ENCODE measurements around the gene TBC1D21.
"Not testable (repeated sequence)": the region's sequence is repeated elsewhere in the genome, so short reads cannot be mapped to it uniquely, and the experiment has no call there.

The TBC1D21 gene

DNA sequence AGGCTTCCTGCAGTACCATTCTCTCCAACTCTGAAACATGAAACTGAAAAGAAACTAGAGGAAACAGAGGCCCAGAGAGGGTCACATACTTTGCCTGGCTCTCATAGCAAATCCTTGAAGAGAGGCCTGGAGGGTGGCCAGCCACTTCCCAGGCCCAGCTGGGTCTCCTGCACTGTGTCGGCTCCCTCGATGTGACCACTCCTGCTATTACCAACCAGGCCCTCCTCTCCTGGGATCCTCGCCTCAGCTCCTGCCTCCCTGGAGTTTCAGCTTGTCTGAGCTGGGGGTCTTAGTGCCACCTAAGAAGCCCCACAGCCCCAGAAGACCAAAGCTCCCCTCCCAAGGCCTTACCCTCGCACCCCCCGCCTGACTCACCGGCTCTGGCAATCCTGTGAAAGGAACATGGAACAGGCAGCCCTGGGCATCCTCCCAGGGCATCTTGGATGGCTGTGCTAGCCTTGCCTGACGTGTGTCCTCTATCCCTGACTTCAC, 57.5 kb downstream of the TBC1D21 start:
- no peak for DNase-seq (ENCODE audit: low read depth)

- no peak for DNase-seq (ENCODE audit: low read depth)
Measured at GRCh38 chr15:73931441-73931840, 58.1 kb downstream of the TBC1D21 start.

GRCh38 chr15:73932381-73933191, 59.2 kb downstream of the TBC1D21 start:
- DNase-seq (ENCODE audit: low read depth): no peak

GRCh38 chr15:73934281-73934680, 60.9 kb downstream of the TBC1D21 start:
- no peak for DNase-seq (ENCODE audit: low read depth)

- no peak for DNase-seq (ENCODE audit: low read depth)
Measured at GRCh38 chr15:73935547-73935946, 62.2 kb downstream of the TBC1D21 start.

GRCh38 chr15:73936181-73936580, 62.8 kb downstream of the TBC1D21 start:
- DNase-seq (ENCODE audit: low read depth): no peak

DNA sequence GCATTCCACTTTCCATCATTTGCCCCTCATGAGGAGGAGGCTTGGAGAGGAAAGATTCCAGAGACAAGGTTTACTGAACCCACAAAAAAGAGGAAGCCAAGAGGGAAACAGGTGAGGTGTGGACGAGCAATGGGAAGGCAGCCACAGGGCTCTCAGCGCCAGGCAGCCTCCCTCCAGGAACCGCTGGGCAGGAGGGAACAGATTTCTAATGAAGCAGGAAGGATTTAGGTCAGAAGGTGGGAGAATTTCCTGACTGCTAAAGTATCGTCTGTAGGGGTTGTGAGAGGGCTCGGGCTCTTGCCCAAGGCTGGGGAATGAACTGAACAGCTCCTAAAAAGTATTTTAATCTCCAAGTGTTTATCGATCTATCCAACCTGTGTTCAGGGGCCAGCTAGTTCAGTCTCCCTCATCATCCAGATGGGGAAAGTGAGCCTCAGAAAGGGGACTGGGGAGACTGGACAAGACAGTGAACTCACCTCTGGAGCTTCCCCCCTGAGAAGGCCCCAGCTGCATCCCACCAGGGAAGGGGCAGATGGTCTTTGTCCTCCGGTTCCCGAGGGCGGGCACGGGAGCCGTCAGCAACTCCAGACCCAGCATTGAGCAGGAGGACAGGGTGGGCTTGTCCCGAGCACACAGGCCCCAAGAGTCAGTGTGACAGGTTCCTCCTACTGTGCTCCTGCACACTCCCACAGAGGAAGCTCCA, 63.4 kb downstream of the TBC1D21 start:
- no peak for DNase-seq (ENCODE audit: low read depth)

DNA sequence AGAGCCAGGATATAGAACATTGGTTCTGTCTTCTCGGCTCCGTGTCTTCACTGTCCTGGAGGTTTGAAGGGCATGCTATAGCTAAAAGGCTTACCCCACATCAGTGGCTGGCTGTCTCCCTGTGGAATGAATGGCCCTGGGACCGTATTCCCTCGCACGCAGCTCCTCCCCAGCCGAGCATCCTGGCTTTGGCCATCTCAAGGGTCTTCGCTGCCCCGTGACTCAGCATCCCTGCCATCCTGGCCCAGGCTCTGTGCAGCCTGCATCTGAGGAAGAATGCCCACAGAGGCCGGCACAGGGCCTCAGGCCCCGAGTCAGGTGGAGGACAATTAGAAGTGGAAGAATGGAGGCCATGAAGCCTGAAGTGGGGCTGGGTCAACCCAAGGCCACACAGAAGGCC, 63.9 kb downstream of the TBC1D21 start:
- no peak for DNase-seq (ENCODE audit: low read depth)

- DNase-seq (ENCODE audit: low read depth): no peak
Measured at GRCh38 chr15:73937726-73938125, 64.4 kb downstream of the TBC1D21 start.

DNA sequence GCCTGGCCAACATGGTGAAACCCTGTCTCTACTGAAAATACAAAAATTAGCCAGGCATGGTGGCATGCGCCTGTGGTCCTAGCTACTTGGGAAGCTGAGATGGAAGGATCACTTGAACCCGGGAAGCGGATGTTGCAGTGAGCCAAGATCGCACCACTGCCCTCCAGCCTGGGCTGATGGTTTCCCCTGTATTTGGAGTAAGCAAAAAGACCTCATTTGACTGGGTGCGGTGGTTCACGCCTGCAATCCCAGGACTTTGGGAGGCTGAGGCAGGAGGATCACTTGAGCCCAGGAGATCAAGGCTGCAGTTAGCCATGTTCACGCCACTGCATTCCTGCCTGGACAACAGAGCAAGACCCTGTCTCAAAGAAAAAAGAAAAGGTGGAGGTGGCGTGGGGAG, 65.2 kb downstream of the TBC1D21 start:
- DNase-seq (ENCODE audit: low read depth): not testable (repeated sequence)
